HG03457 (cell line): ENCODE measurements around the gene BUD23.
"Not testable (repeated sequence)": the region's sequence is repeated elsewhere in the genome, so short reads cannot be mapped to it uniquely, and the experiment has no call there.

Experiments used
- ATAC-seq: cut with Tn5 transposase; IDR thresholded peaks from one replicate; pipeline ENCODE4 v1.9.1; 2021; ENCODE audit warnings: moderate number of reproducible peaks; ENCODE audit not compliant: unreplicated experiment

BUD23 gene

GRCh38 chr7:73718905-73719805 lies 35.8 kb downstream of the BUD23 start, which contains the start of gene STX1A:
STX1A (minus strand) TSS chr7:73719669; CDS start chr7:73719631, 38 bp downstream.
- ATAC-seq, result peak; percentile 45

- ATAC-seq, result no peak
Observed at GRCh38 chr7:73719806-73720169, 36.4 kb downstream of the BUD23 start.

- not testable (repeated sequence) for ATAC-seq
Observed at GRCh38 chr7:73720443-73720842, 37.0 kb downstream of the BUD23 start.

GRCh38 chr7:73721377-73721817 lies 38.0 kb downstream of the BUD23 start:
- no peak for ATAC-seq

- not testable (repeated sequence) for ATAC-seq
Observed at GRCh38 chr7:73722182-73722581, 38.8 kb downstream of the BUD23 start.

- ATAC-seq, result no peak
Observed at GRCh38 chr7:73722785-73723184, 39.4 kb downstream of the BUD23 start.

GRCh38 chr7:73723813-73724212 lies 40.4 kb downstream of the BUD23 start:
- no peak for ATAC-seq

GRCh38 chr7:73726083-73726466 lies 42.7 kb downstream of the BUD23 start:
- ATAC-seq, result peak; percentile 13

- ATAC-seq, result no peak
Observed at GRCh38 chr7:73727952-73728351, 44.6 kb downstream of the BUD23 start.

GRCh38 chr7:73728551-73728950 lies 45.2 kb downstream of the BUD23 start:
- no peak for ATAC-seq

- ATAC-seq, result no peak
Observed at GRCh38 chr7:73730485-73730884, 47.1 kb downstream of the BUD23 start.

GRCh38 chr7:73732397-73732796 lies 49.0 kb downstream of the BUD23 start:
- ATAC-seq, result no peak

GRCh38 chr7:73734619-73735527 lies 51.5 kb downstream of the BUD23 start:
- peak; percentile 33 for ATAC-seq

- ATAC-seq, result no peak
Observed at GRCh38 chr7:73735528-73735905, 52.1 kb downstream of the BUD23 start.

- no peak for ATAC-seq
Observed at GRCh38 chr7:73736885-73737284, 53.5 kb downstream of the BUD23 start.

GRCh38 chr7:73737491-73738219 lies 54.3 kb downstream of the BUD23 start:
- ATAC-seq, result no peak

GRCh38 chr7:73738220-73738611 lies 54.8 kb downstream of the BUD23 start:
- ATAC-seq, result no peak

- ATAC-seq, result peak; percentile 78
Observed at GRCh38 chr7:73738612-73739386, 55.4 kb downstream of the BUD23 start, which contains the start of gene ABHD11. ABHD11 (minus strand) TSS chr7:73738802; CDS start chr7:73738770, 32 bp downstream.

- no peak for ATAC-seq
Observed at GRCh38 chr7:73739387-73739767, 56.0 kb downstream of the BUD23 start.

- no peak for ATAC-seq
Observed at GRCh38 chr7:73740212-73740611, 56.8 kb downstream of the BUD23 start.
